H1 (cell line): ENCODE measurements around the gene KCNH4. TPM values are rescaled to one million over a fixed set of nuclear protein-coding genes. Genes with fewer than 3 reads are reported as not detected.
"Not testable (repeated sequence)": the region's sequence is repeated elsewhere in the genome, so short reads cannot be mapped to it uniquely, and the experiment has no call there.

Experiments used
- CTCF ChIA-PET: fragments of 300-600 bp; sonication (Branson Sonifier 250); formaldehyde crosslinking; loops from one replicate; lab custom pipeline; 2021; ENCODE audit not compliant: partially characterized antibody; lab: Charles Lee
- POLR2A ChIA-PET: fragments of 300-600 bp; sonication (Branson Sonifier 250); formaldehyde crosslinking; loops from one replicate; lab custom pipeline; 2021; ENCODE audit warnings: inconsistent platforms; ENCODE audit not compliant: partially characterized antibody; lab: Charles Lee
- DNase-seq, 2 experiments: peaks; one replicate each; pipeline versions ENCODE4 v3.0.0 to v3.0.0-alpha.2; 2010 to 2022; ENCODE audit warnings: low spot score in 2 of 2, low read depth in 1 of 2, mixed read lengths in 1 of 2
- FAIRE-seq: peaks from 2 replicates; lab custom pipeline; 2011; peaks lifted over from hg19 to GRCh38; lab: Jason Lieb, UNC
- H2AFZ ChIP-seq: 2 replicates; pipeline ENCODE4 v1.8.1; 2012; ENCODE audit warnings: low read length, inconsistent platforms
- H2AK5ac ChIP-seq: 2 replicates; pipeline ENCODE4 v1.6.1; 2013; ENCODE audit warnings: low read depth, low read length
- H2BK120ac ChIP-seq: replicated peaks from 2 replicates; pipeline ENCODE3; 2013; ENCODE audit warnings: low read depth, low read length, inconsistent platforms
- H2BK12ac ChIP-seq: 2 replicates; pipeline ENCODE4 v1.6.1; 2013; ENCODE audit warnings: low read depth, low read length
- H2BK15ac ChIP-seq: 2 replicates; pipeline ENCODE4 v1.6.1; 2013; ENCODE audit warnings: low read length
- H2BK20ac ChIP-seq: 2 replicates; pipeline ENCODE4 v1.6.1; 2013; ENCODE audit warnings: low read length
- H2BK5ac ChIP-seq: 2 replicates; pipeline ENCODE4 v1.6.1; 2013; ENCODE audit warnings: low read depth, low read length
- H3K14ac ChIP-seq: 2 replicates; pipeline ENCODE4 v1.6.1; 2013; ENCODE audit warnings: inconsistent platforms; ENCODE audit not compliant: insufficient read length
- H3K18ac ChIP-seq: 2 replicates; pipeline ENCODE4 v1.6.1; 2013; ENCODE audit warnings: low read length; ENCODE audit errors: extremely low read depth
- H3K23ac ChIP-seq: 2 replicates; pipeline ENCODE4 v1.6.1; 2013; ENCODE audit warnings: inconsistent platforms; ENCODE audit not compliant: insufficient read length
- H3K23me2 ChIP-seq: 2 replicates; pipeline ENCODE4 v1.6.1; 2013; ENCODE audit warnings: low read depth, low read length
- H3K27ac ChIP-seq: 2 replicates; pipeline ENCODE4 v1.6.1; 2011; ENCODE audit warnings: low read depth, low read length, inconsistent platforms
- H3K27me3 ChIP-seq, 4 experiments: replicated peaks in 1 of 4; 1 replicate in 1 of 4; 2 replicates in 3 of 4; pipeline versions ENCODE4 v1.6.1 to v1.8.1; 2011 to 2013; ENCODE audit warnings: low read length in 3 of 4, mild to moderate bottlenecking in 3 of 4, inconsistent platforms in 2 of 4, mixed read lengths in 2 of 4, moderate library complexity in 1 of 4; ENCODE audit not compliant: control insufficient read depth in 3 of 4, insufficient read depth in 3 of 4; ENCODE audit errors: extremely low read depth in 1 of 4
- H3K36me3 ChIP-seq, 4 experiments: 2 replicates each; pipeline versions ENCODE4 v1.6.1 to v1.8.1; 2011 to 2013; ENCODE audit warnings: mild to moderate bottlenecking in 4 of 4, low read length in 3 of 4, moderate library complexity in 2 of 4, control low read depth in 1 of 4, inconsistent platforms in 1 of 4; ENCODE audit not compliant: insufficient read depth in 4 of 4, control insufficient read depth in 2 of 4
- H3K4ac ChIP-seq: replicated peaks from 2 replicates; pipeline ENCODE3; 2013; ENCODE audit warnings: low read length, low read depth, mixed read lengths, inconsistent platforms; ENCODE audit not compliant: insufficient read length
- H3K4me1 ChIP-seq, 4 experiments: replicated peaks in 1 of 4; 1 replicate in 1 of 4; 2 replicates in 3 of 4; pipeline versions ENCODE4 v1.6.1 to v1.8.1; 2011 to 2013; ENCODE audit warnings: low read length in 3 of 4, inconsistent platforms in 2 of 4, mixed read lengths in 1 of 4; ENCODE audit not compliant: insufficient read depth in 4 of 4, control insufficient read depth in 3 of 4
- H3K4me2 ChIP-seq, 2 experiments: 2 replicates each; pipeline versions ENCODE4 v1.6.1 to v1.8.1; 2011 to 2013; ENCODE audit warnings: low read depth in 2 of 2, low read length in 2 of 2, control low read depth in 1 of 2, inconsistent platforms in 1 of 2, mild to moderate bottlenecking in 1 of 2; ENCODE audit not compliant: insufficient read depth in 1 of 2
- H3K4me3 ChIP-seq, 4 experiments: fragments of 200-600, 300-600 bp in 1 of 4; sonication (generic), shearing (Covaris generic), sonication (Bioruptor Twin) in 1 of 4; 2 replicates each; pipeline versions ENCODE4 v1.5.1 to v1.8.1; 2011 to 2016; ENCODE audit warnings: low read length in 4 of 4, low read depth in 3 of 4, control low read depth in 2 of 4, inconsistent platforms in 2 of 4, mild to moderate bottlenecking in 2 of 4, mixed read lengths in 1 of 4, moderate library complexity in 1 of 4; ENCODE audit not compliant: insufficient read depth in 2 of 4; ENCODE audit errors: extremely low read depth in 1 of 4
- H3K56ac ChIP-seq: replicated peaks from 2 replicates; pipeline ENCODE3; 2013; ENCODE audit warnings: low read depth, mild to moderate bottlenecking, mixed read lengths, low read length, inconsistent platforms; ENCODE audit not compliant: insufficient read length
- H3K79me1 ChIP-seq: 2 replicates; pipeline ENCODE4 v1.6.1; 2013; ENCODE audit warnings: low read depth, low read length, control low read depth
- H3K79me2 ChIP-seq, 2 experiments: 2 replicates each; pipeline versions ENCODE4 v1.6.1 to v1.8.1; 2012 to 2013; ENCODE audit warnings: low read length in 2 of 2, mild to moderate bottlenecking in 2 of 2, inconsistent platforms in 1 of 2; ENCODE audit not compliant: insufficient read depth in 2 of 2, control insufficient read depth in 1 of 2
- H3K9ac ChIP-seq, 4 experiments: replicated peaks in 1 of 4; 1 replicate in 1 of 4; 2 replicates in 3 of 4; pipeline versions ENCODE4 v1.6.1 to v1.8.1; 2011 to 2013; ENCODE audit warnings: low read depth in 3 of 4, low read length in 3 of 4, control low read depth in 2 of 4, mild to moderate bottlenecking in 2 of 4, moderate library complexity in 2 of 4, inconsistent platforms in 1 of 4; ENCODE audit errors: extremely low read depth in 1 of 4
- H3K9me3 ChIP-seq, 2 experiments: 2 replicates each; pipeline versions ENCODE4 v1.6.1 to v1.8.1; 2012 to 2013; ENCODE audit warnings: mild to moderate bottlenecking in 2 of 2, moderate library complexity in 2 of 2, control low read depth in 1 of 2, inconsistent platforms in 1 of 2, low read depth in 1 of 2, low read length in 1 of 2, mixed read lengths in 1 of 2; ENCODE audit not compliant: insufficient read depth in 2 of 2
- H4K20me1 ChIP-seq, 2 experiments: replicated peaks in 1 of 2; 2 replicates each; pipeline versions ENCODE3 to v1.8.1; 2011 to 2013; ENCODE audit warnings: inconsistent platforms in 2 of 2, low read length in 2 of 2, mild to moderate bottlenecking in 1 of 2; ENCODE audit not compliant: insufficient read depth in 2 of 2, control insufficient read depth in 1 of 2
- H4K5ac ChIP-seq: 2 replicates; pipeline ENCODE4 v1.6.1; 2013; ENCODE audit warnings: low read length, low read depth, mixed read lengths, inconsistent platforms; ENCODE audit not compliant: insufficient read length
- H4K8ac ChIP-seq: 2 replicates; pipeline ENCODE4 v1.8.0; 2013; ENCODE audit warnings: mild to moderate bottlenecking, moderate library complexity, low read length, inconsistent platforms; ENCODE audit not compliant: insufficient read depth; ENCODE audit errors: extremely low read depth
- H4K91ac ChIP-seq: replicated peaks from 2 replicates; pipeline ENCODE3; 2013; ENCODE audit warnings: low read length, mixed read lengths, inconsistent platforms; ENCODE audit not compliant: insufficient read length
- SAP30 ChIP-seq: fragments of 300-600 bp; sonication (generic); IDR thresholded peaks from 2 replicates; pipeline ENCODE4 v1.7.1; 2012; ENCODE audit warnings: low read length, moderate library complexity, mild to moderate bottlenecking, inconsistent platforms; ENCODE audit not compliant: insufficient read depth, insufficient replicate concordance
- WGBS, 2 experiments: shearing (Covaris generic) in 1 of 2; methylation state at CpG; one replicate each; pipeline versions ENCODE4 v1.1.6 to v1.1.7; 2013 to 2015; ENCODE audit warnings: low lambda C conversion rate in 2 of 2, mixed read lengths in 2 of 2, inconsistent platforms in 1 of 2, low coverage in 1 of 2, missing lambda C conversion rate in 1 of 2; ENCODE audit not compliant: insufficient replicate concordance in 2 of 2, insufficient coverage in 1 of 2, insufficient read length in 1 of 2; ENCODE audit errors: extremely low coverage in 1 of 2, missing lambda C conversion rate in 1 of 2; 5-methylcytosine and 5-hydroxymethylcytosine counted together
- polyA plus RNA-seq, 7 experiments: library from polyadenylated mRNA; depleted of rRNA in 3 of 7; stranded (reverse) in 5 of 7; unstranded in 2 of 7; fragments of >200 nt in 5 of 7; fragments of 200-250 nt in 2 of 7; gene quantifications; 1 replicate in 5 of 7; 2 replicates in 1 of 7; 4 replicates in 1 of 7; pipeline versions ENCODE4 v1.2.1 to v1.2.3, GENCODE V29; 2011 to 2013; ENCODE audit warnings: missing spikeins in 2 of 7, mixed read lengths in 2 of 7
- total RNA-seq: library from RNA; stranded (reverse); fragmentation: NEBNext Ultra II Directional; extraction: Animal tissue kit (Norgen Biotek cat#: 25700); gene quantifications from 2 replicates; pipeline ENCODE4 v1.2.1, GENCODE V29; 2021

Gene KCNH4
- total and polyA plus RNA-seq, 2 of the 8 experiments (the other 6 are each of a cell fraction or from before 2014, with no cell fraction given), result 0.44 to 0.47 TPM

DNA sequence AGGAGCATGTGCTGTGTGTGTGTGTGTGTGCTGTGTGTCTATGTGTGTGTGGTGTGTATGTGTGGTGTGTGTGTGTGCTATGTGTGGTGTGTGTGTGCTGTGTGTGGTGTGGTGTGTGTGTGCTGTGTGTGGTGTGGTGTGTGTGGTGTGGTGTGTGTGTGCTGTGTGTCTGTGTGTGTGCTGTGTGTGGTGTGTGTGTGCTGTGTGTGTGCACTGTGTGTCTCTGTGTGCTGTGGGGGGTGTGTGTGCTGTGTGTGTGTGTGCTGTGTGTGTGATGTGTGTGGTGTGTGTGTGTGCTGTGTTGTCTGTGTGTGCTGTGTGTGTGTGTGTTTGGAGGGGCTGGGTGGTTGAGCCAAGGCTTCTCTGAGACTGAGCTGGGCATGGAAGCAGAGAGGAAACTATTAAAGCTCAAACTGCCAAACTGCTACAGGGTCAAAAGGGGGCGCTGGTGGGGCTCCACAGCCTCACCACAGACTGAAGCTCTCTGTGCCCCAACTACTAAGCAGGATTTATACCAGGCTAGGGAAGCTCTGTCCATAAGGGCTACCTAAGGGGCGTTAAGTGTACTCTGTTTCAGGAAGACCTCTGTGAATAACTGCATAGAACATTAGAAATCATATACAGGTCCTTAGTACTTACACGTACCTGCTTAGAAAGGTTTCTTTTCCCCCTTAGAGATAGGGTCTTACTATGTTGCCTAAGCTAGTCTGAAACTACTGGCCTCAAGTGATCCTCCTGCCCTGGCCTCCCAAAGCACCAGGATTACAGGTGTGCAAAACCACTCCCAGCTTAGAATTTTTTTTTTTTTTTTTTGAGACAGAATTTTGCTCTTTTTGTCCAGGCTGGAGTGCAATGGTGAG is 41.2 kb upstream of the KCNH4 start (continued):
- no peak for TF ChIP-seq SAP30
- TF ChIP-seq, all 59 proteins: peak for 4

GRCh38 chr17:42219280-42219679 is 38.3 kb upstream of the KCNH4 start:
- H4K91ac ChIP-seq, H3K27me3 ChIP-seq, H3K9me3 ChIP-seq, H2AK5ac ChIP-seq, H3K23ac ChIP-seq, H2BK5ac ChIP-seq, POLR2A ChIA-PET, H2BK20ac ChIP-seq, H3K4ac ChIP-seq, H3K4me2 ChIP-seq, H3K79me2 ChIP-seq, DNase-seq, H3K56ac ChIP-seq, H3K14ac ChIP-seq, H3K18ac ChIP-seq, H4K20me1 ChIP-seq, H3K23me2 ChIP-seq, H2BK15ac ChIP-seq, H2AFZ ChIP-seq, FAIRE-seq, H2BK12ac ChIP-seq, H3K79me1 ChIP-seq, H3K4me1 ChIP-seq, H2BK120ac ChIP-seq, H3K27ac ChIP-seq, CTCF ChIA-PET, H4K8ac ChIP-seq, H4K5ac ChIP-seq, H3K9ac ChIP-seq, H3K4me3 ChIP-seq: not testable (repeated sequence)
- peaks cover 5 to 35% (median 19%) of the 10 kb centered on the region in 4 experiments for H3K36me3 ChIP-seq
- no CpG with 5 or more reads among the region's 17 CpGs for WGBS, 2 experiments
